Kasumi-1 (cell line): ENCODE measurements around the gene NR2F1.
"Not testable (repeated sequence)": the region's sequence is repeated elsewhere in the genome, so short reads cannot be mapped to it uniquely, and the experiment has no call there.

Experiments used
- DNase-seq, 2 experiments: peaks; one replicate each; lab custom pipeline; 2025; lab: John Stamatoyannopoulos, UW

NR2F1 gene

GRCh38 chr5:93582677-93583438 is at the start of gene NR2F1:
Gene NR2F1, plus strand, starts transcription at chr5:93583222. Its CDS starts 1,802 bp downstream, at chr5:93585024.
- peak; percentile 12 to 30 for DNase-seq

- no peak for DNase-seq
These were observed 37.1 kb upstream of the NR2F1 start for GRCh38 chr5:93545872-93546271.

DNA sequence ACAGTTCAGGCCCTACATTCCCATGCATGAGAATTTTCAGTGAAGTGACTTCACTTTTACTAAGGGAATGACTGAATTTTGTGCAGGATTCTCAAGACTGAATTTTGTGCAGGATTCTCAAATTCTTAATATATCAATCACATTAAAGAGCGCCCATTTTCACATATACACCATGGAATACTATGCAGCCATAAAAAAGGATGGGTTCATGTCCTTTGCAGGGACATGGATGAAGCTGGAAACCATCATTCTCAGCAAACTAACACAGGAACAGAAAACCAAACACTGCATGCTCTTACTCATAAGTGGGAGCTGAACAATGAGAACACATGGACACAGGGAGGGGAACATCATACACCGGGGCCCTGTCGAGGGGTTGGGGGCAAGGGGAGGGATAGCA is 33.4 kb upstream of the NR2F1 start:
- not testable (repeated sequence) for DNase-seq

DNA sequence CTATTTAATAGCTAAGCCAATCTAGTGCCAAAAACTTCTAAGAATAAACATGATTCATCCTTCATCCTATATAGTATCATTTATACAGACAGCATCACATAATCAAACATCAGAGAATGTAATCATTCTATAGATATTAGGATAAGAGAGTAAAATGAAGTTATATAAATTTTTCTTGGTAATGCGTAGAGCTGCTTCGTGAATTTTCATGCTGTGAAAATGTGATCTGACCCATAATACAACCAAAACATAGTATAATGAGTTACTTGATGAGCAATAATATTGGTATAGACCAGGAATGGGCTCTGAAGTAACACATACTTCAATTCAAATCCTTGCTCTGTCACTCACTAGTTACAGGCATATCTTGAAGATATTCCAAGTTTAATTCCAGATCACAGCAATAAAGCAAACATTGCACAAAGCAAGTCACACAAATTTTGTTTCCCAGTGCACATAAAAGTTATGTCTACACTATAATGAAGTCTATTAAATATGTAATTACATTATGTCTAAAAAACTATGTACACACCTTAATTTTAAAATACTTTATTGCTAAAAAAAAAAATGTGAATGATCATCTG is 25.9 kb upstream of the NR2F1 start:
- DNase-seq = no peak

DNA sequence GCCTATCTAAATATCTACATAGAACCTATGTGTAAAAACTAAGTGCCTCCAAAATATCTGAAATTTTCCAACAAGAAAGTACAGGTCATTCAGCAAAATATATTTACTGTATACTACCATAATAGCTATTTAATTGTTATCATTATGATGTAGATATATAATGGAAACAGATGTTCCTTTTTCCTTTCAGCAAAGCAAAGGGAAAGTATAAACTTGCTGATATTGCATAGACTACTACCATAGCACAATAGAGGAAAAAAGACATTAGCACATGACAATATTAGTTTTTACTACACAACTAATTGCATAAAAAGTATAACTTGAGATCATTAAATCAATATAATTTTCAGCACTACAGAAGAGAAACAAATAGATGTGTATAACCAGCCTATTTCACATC is 16.9 kb upstream of the NR2F1 start:
- no peak for DNase-seq

DNA sequence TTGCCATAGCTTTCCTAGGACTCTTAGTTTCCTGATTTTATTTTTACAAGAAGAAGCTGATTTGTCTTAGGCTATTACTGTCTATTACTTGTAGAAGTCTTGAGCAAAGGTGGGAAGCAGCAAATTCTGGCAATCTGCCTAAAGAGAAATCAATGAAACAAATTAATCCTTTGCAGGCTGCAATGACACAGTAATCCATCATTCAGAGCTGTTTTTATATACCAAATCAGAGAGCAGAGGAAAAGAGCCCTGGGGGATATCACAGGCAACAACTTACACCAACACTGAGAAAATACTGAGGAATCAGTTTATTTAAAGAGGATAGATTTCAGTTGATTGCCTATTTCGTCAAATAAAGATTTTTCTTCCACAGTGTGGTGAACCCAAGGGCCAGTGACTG is 15.6 kb upstream of the NR2F1 start:
- DNase-seq = no peak

- no peak for DNase-seq
These were observed 13.5 kb upstream of the NR2F1 start for GRCh38 chr5:93569300-93570160.

DNA sequence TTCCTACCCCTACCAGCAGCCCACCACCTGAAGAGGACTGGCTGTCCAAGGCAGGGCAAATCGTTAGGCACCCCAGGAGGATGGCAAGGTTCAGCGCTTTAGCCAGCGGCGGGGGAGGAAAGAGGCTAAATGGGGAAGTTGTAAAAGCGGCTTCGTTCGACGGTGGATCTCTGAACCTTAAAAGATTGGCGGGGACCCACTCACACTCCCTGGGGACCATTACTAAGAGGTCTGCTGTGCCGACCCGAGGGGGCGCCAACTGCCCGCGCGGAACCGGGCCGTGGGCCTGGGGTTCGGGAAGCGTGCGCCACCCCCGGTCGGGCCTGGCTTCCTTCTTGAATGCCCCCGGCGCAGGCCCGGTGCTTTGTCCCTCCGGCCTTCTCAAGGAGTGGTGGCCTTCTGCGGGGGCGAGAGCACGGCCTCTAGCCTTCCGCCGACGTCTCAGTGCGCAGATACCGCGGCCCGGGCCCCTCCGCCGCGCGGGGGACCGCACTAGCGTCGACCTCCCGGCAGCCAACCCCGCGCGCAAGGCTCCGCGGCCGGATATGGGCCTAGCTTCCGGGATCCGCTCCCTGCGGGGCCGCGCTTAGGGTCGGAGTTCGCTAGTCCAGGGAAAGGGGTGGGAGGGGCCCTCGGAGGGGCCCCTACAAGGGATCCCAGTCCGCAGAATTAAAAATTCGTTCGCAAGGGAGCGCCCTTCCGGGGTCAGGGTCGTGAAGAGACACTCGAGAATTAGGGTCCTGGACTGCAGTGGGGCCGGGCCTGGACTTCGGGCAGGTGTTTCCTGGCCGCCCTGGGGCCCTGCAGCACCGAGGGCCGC is 12.5 kb upstream of the NR2F1 start:
- no peak for DNase-seq

GRCh38 chr5:93571114-93571949 is 11.7 kb upstream of the NR2F1 start:
- DNase-seq = no peak

DNA sequence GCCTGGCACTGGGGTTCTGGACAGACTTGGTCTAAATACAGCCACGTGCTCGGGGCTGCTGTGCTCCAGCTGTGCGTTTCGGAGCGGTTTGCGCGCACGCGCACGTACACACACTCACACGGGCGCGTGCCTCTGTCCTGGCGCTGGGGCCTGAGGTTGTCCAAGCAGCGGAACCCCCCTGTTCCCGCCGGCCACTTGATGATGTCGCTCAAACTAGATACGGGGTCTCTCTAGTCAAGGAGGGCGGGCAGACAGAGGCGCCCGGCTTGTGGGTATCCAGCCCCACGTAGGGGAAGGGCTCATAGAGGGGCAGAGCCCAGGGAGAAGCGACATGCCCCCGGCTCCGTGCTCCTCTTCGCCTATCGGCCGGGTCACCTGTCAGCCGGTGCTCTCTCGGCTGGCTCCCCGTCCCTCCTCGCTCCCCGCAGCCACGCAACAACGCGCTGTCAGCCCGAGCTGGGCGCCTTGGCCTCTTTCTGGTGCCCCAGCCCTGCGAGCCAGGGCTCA is 10.9 kb upstream of the NR2F1 start:
- no peak for DNase-seq

DNA sequence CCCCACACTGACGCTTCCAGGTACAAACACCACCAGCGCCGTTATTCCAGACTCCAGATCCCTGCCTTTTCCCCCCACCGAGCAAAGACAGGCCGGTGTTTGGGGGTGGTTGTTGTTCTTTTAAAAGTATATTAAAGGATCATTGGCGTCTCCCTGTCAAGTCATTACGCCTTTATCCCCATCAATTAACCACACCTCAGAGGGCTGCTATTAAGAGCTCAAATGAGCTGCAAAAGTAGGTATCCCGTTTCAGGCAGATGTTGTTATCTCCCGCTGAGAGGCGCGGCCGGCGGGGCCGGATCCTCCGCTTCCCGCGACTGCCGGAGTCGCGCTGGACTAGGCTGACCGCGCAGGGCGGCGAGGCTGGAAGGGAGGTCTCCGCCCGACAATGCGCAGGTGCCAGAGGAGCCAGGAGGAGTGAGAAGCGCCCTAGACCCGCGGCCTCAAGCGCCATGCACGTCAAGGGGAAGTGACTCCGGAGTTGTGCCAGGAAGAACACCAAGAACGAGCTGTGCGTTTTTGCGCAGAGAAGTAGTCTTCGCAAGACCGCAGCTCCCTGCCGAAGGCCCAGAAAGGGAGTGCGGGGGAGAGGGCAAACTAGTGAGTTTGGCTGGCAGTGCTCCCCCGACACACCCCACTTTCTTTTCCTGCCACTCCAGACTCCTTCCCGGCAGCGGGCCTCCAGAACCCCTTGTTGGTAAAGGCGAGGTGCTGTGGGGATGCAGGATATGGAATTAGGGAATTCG is 10.2 kb upstream of the NR2F1 start:
- DNase-seq = no peak

DNA sequence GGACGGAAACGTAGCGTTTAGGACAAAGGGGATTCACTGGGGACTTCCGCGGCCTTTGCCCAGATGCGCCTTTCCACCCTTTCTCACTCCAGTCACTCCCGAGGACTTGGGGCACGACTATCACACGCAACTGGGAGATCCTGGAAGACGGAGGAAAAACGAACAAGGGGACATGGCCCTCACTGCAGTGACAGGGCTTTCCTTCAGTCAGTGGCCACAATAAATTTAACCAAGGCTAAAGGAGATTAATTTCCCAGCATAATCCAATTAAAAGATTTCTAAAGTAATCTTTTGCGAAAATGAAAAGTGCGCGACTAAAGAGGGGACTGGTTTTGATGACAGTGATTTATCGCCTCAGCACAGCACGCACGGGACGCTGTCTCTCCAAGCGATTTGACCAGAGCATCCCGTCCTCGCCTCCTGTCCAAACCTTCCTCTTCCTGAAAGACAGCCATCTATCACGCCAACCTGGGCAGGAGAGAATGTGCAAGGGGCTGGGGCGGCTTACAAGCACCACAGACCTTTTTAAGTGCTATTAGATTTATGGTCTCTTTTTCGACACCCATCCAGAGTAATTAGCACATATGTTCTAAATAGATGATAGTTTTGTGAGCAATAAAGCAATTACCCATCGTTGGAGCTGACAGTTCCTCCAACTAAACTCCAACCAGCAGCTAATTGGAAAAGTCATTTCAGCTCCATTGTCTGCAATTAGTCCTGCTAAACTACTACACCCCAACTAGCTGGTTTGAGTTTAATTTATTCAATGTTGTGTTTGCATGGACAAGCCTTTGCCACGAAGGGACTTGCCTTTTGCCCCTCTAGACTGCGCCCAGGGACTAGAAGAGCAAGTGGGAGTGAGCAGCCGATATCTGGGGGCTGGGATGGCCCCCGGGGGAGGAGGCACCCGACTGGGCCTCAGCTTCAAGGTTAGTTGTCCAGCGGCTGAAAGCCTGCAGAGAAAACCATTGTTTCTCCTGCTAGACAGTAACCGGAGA is 9.4 kb upstream of the NR2F1 start:
- DNase-seq = no peak

GRCh38 chr5:93574491-93575305 is 8.3 kb upstream of the NR2F1 start:
- no peak for DNase-seq

GRCh38 chr5:93575461-93576414 is 7.3 kb upstream of the NR2F1 start:
- no peak for DNase-seq

DNA sequence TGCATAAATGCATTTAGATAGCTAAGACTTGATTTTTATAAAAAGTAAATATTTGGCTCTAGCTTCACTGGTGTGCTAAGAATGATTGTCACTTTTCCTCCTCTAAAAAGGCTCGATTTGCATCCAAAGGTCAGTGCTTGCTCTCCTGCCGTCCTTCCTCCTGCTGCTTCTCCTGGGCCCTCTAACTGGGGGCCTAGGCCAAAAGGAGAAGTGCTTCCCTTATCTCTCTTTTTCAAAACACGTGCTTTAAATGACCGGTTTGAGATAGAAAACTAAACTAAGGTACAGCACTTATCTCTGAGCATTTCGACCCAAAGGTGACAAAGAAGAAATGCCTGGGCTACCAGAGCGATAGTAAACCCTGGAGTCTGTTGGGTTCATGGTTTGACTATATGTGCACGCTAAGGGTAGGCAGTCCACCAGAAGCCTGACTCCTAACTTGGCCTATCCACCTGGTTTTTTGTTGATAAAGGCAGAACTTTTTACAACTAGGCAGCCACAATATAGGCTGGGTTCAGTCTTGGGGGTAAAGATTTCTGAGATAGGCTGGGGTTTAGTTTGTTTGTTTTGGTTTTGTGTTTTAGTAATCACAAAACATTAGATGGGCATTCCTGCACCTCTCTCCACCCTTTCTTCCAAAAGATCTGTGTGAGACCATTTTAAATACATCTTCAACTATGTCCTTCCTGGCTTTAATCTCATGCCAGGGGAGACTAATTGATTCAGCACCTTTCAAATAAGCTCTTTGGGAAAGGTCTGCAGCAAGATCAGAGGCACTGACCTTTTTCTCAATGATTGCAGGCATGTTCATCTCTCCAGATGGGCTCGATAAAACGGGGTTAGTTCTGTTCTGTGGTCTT is 5.8 kb upstream of the NR2F1 start:
- DNase-seq = peak; percentile 15 to 22
